Heart left ventricle (tissue), 13 donors: ENCODE measurements around the gene DRC7.

ENCODE experiments used
- CTCF ChIP-seq, 12 donors: fragments of 200-600 bp; sonication (generic) in 4 of 12; IDR thresholded peaks; one replicate each; pipeline versions ENCODE4 v1.5.0 to v1.8.0; 2018 to 2022; ENCODE audit warnings: antibody characterized with exemption in 12 of 12, mild to moderate bottlenecking in 5 of 12
- POLR2A ChIP-seq, 2 donors: fragments of 450-650 bp; IDR thresholded peaks; one replicate each; pipeline ENCODE4 v1.6.1; 2017; ENCODE audit warnings: antibody characterized with exemption in 2 of 2, mild to moderate bottlenecking in 2 of 2, moderate library complexity in 2 of 2
- donor health status: ischemic (EF 13 %, LVEDD 7.1; RV severe dilation, severe dysfunction).
- donor health status: DM: no; HTN: yes; CAD: no.
- donor health status: DM: no; HTN: no; CAD: no.
- donor health status: ischemic (EF 25% LVEDD 6.9; RV normal size, moderate dysfunction).
- donor health status: ischemic (EF 25% LVEDD 5.7; RV mildly dilated, moderate dysfunction).
- donor health status: ischemic (EF 35%, LVEDD 5.7; RV mildly dilated, moderate dysfunction).
- donor health status: nonischemic (EF 11% LVEDD 7.7; RV severe dilation, severe dysfunction).
- donor health status: DM: yes; HTN: yes; CAD: no.
- donor health status: PGD.
- donor health status: ischemic (EF 29% LVEDD 5.4; RV normal size, mild dysfunction).
- donor health status: nonischemic (EF 23%, LVEDD 6.1; RV moderate dilation, normal function).

- TF ChIP-seq CTCF (IDR thresholded peaks at IDR 0.05) (no peak), POLR2A (IDR thresholded peaks at IDR 0.05) (no peak)
Observed at GRCh38 chr16:57738844-57739243, 44.2 kb downstream of the DRC7 start.
